Stimulated activated CD8-positive, alpha-beta memory T cell treated with anti-CD3 and anti-CD28 coated beads, Interleukin-12 subunit alpha, Interleukin-12 subunit beta, amount 100 ng/mL, for 24 hours (primary cell): ENCODE data around the gene TTC6.

Experiments used
- DNase-seq: peaks from one replicate; pipeline ENCODE4 v3.0.0-alpha.2; 2020; ENCODE audit errors: extremely low read depth

The TTC6 gene

DNA sequence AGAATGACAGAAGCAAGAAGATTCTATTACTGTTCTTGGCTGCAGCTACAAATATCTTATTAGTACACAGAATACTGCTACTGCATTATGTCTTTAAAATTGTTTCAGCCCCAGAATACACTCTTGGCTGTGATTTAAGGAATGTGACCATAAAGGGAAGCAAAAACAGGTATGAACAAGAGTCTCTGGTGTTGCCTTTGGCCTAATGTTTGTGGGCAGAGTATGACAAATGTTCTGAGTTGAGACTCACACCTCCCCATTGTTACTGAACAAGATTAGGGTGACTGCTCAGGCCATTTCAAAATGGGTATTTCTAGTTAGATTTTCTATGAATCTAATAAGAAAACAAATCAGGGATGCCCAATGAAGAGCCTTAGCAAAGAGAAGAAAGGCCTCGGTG, 28.5 kb downstream of the TTC6 start:
- no peak for DNase-seq

DNA sequence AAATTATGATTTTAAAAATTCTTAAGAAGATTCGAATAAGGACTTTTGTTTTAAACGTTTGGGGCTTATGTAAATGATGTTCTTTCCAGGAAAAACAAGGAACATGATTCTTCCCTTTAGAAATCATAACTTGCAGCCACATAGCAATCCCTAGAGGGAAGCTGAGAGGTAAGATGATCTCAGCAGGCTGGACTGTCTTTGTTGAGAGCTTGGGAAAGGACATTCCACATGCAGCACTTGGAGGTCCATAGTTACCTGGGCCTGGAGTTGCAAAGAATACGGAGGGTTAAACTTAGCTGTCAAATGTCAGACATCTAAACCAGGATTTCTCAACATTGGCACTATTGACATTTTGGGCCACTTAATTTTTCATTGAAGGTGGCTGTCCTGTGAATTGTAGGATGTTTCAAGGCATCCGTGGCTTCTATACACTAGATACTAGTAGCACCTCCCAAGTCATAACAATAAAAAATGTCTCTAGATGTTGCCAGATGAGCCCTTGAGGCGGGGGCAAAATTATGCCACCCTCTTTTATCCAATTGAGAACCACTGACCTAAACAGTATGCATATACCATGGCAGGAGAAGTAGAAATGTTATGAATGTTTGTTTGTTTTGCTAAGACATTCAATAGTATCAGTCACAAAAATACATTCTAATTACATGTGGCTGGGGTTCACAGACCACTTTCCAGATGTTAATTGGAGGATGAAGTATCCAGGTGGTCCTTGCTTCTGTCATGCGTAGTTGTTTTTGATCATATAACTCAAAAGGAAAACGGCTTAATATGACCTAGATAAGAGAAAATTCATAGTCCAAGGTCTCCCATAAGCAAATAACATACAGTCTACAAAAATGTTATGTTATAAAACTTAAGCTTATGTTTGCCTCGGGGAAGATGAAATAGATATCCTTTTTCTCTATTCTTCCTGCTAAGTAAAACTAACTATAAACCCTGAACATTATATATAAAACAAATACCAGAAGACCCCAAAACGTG, 30.5 kb downstream of the TTC6 start:
- no peak for DNase-seq

DNA sequence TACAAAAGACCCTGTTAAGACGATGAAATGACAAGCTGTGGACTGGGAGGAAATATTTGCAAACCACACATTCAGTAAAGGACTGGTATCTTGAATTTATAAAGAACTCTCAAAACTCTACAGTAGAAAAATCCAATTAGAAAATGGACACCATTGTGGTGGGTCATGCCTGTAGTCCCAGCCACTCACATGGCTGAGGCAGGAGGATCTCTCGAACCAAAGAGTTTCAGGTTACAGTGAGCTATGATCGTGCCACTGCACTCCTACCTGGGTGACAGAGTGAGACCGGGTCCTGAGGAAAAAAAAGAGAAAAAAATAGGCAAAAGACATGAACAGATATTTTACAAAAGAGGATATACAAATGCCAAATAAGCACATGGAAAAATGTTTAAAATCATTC, 41.9 kb downstream of the TTC6 start:
- DNase-seq, result no peak

DNA sequence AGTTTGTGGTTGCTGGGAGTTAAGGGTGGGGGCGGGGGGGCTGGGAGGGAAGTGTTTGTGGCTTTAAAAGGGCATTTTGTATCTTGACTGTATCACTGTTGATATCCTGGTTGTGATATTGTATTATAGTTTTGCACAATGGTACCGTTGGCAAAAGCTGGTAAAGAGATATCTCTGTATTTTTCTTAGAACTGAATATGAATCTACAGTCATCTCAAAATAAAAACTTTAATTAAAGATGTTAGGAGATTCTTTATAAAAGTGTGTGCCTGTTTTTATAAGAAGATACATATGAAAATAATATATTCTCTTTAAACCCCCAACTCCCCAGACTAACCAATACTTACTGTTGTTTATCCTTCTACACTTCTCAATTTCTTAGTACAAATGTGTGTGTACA, 43.2 kb downstream of the TTC6 start:
- DNase-seq, result no peak

DNA sequence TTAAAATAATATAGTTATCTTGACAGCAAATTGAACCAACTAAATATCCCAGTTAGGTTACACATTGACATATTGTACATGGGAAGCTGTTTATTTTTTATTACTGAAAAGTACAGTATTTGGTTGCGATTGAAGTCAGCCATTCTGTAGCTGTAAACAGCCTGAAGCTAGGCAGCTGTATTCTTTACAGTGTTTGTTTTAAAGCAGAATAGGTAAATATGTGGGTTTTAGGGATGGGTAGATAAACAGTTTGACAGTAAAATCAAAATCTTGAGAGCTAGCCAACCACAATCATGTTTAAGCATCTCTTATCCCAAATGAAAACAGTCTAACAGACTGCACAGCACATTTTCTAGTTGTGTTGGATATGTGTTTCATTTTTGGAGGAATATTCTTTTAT, 45.7 kb downstream of the TTC6 start:
- DNase-seq, result no peak

DNA sequence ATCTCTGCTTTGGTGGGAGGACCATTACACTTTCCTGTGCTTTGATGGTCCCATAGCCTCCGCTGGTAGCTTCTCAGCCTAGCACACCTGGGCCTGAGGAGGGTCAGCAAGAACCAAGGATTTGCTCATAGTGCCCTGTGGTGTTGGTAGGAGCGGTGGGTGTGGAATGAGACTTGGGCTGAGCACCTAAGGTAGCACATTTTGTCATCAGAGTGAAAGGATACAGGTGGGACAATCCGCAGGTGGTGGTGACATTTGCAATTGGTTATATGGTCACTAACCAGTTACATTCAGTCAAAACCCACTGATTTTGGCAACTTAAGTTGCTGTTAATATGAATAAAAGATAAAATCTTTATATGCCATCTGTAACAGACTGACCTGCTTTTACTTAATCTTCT, 46.7 kb downstream of the TTC6 start:
- no peak for DNase-seq

DNA sequence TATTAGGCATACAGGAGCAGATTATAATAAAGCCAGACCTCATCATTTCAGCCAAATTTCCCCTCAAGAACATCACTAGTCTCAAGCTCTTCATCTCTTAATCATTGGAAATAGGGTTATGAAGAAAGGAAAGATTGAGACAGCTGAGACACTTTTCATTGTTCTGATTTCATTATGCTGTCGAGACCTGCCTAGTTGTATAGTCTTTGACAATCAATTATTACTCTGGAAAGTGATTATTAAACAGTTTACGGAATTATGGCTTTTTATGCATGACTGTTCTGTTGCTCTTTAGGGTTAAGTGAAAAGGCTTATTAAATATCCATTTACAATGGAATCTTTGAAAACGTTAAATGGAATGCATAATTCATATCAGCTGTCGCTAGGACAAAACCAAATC, 48.3 kb downstream of the TTC6 start:
- no peak for DNase-seq
